Fibroblast of lung (primary cell): ENCODE data around the gene ARSG. TPM values are rescaled to one million over a fixed set of nuclear protein-coding genes. Genes with fewer than 3 reads are reported as not detected.

ENCODE experiments used
- DNase-seq, 2 donors: peaks; one replicate each; pipeline versions ENCODE4 v3.0.0 to v3.0.0-alpha.2; 2010; ENCODE audit warnings: low read depth in 2 of 2
- H2AFZ ChIP-seq: 2 replicates; pipeline ENCODE4 v1.5.1; 2012; ENCODE audit warnings: low read length, control low read depth, inconsistent platforms
- H3K27ac ChIP-seq: 2 replicates; pipeline ENCODE4 v1.5.1; 2011; ENCODE audit warnings: low read length, control low read depth; ENCODE audit not compliant: insufficient read depth
- H3K27me3 ChIP-seq: 2 replicates; pipeline ENCODE4 v1.5.1; 2011; ENCODE audit warnings: mild to moderate bottlenecking, low read length; ENCODE audit not compliant: control insufficient read depth, insufficient read depth
- H3K36me3 ChIP-seq: 2 replicates; pipeline ENCODE4 v1.5.1; 2011; ENCODE audit warnings: low read length; ENCODE audit not compliant: control insufficient read depth, insufficient read depth
- H3K4me1 ChIP-seq: 2 replicates; pipeline ENCODE4 v1.5.1; 2011; ENCODE audit warnings: low read length; ENCODE audit not compliant: control insufficient read depth, insufficient read depth; ENCODE audit errors: extremely low read depth
- H3K4me2 ChIP-seq: 2 replicates; pipeline ENCODE4 v1.5.1; 2011; ENCODE audit warnings: low read length, control low read depth; ENCODE audit not compliant: insufficient read depth; ENCODE audit errors: extremely low read depth
- H3K4me3 ChIP-seq, 4 experiments: fragments of 200-600 bp in 1 of 4; sonication (generic) in 1 of 4; replicated peaks in 1 of 4; 2 replicates each; pipeline ENCODE4 v1.5.1; 2011 to 2016; ENCODE audit warnings: low read length in 4 of 4, low read depth in 3 of 4, mild to moderate bottlenecking in 3 of 4, control low read depth in 2 of 4, inconsistent platforms in 1 of 4, mixed read lengths in 1 of 4; ENCODE audit not compliant: insufficient read depth in 1 of 4; ENCODE audit errors: control extremely low read depth in 1 of 4
- H3K79me2 ChIP-seq: 2 replicates; pipeline ENCODE4 v1.5.1; 2012; ENCODE audit warnings: mild to moderate bottlenecking, low read length, inconsistent platforms; ENCODE audit not compliant: control insufficient read depth, insufficient read depth
- H3K9ac ChIP-seq: 2 replicates; pipeline ENCODE4 v1.5.1; 2011; ENCODE audit warnings: mild to moderate bottlenecking, low read length, control low read depth; ENCODE audit not compliant: insufficient read depth
- H3K9me3 ChIP-seq: 2 replicates; pipeline ENCODE4 v1.5.1; 2012; ENCODE audit warnings: low read depth, low read length; ENCODE audit not compliant: control insufficient read depth, insufficient read depth
- H4K20me1 ChIP-seq: 2 replicates; pipeline ENCODE4 v1.5.1; 2011; ENCODE audit warnings: low read length; ENCODE audit not compliant: control insufficient read depth, insufficient read depth; ENCODE audit errors: extremely low read depth
- CTCF ChIP-seq, 2 donors: IDR thresholded peaks in 1 of 2; conservative IDR thresholded peaks in 1 of 2; 1 replicate in 1 of 2; 2 replicates in 1 of 2; pipeline ENCODE4 v1.5.1; 2011 to 2012; ENCODE audit warnings: low read length in 2 of 2, control low read depth in 1 of 2, inconsistent platforms in 1 of 2, low read depth in 1 of 2, mild to moderate bottlenecking in 1 of 2
- EZH2 ChIP-seq: IDR thresholded peaks from 2 replicates; pipeline ENCODE4 v1.5.1; 2012; ENCODE audit warnings: low read length, control low read depth, mild to moderate bottlenecking; ENCODE audit errors: missing control alignments
- polyA plus RNA-seq, 2 donors: library from polyadenylated mRNA; depleted of rRNA in 1 of 2; stranded (reverse) in 1 of 2; unstranded in 1 of 2; fragments of >200 nt; gene quantifications; 2 replicates each; pipeline ENCODE4 v1.2.1, GENCODE V29; 2011 to 2012; ENCODE audit warnings: missing spikeins in 1 of 2
- total RNA-seq: library from RNA; depleted of rRNA; stranded (reverse); fragments of >200 nt; gene quantifications from 2 replicates; pipeline ENCODE4 v1.2.1, GENCODE V29; 2014

ARSG gene
- total and polyA plus RNA-seq, 2 donors (not counting 1 experiment from before 2014, with no cell fraction given) = 3.5 to 8.1 TPM

GRCh38 chr17:68294617-68295016, 3.3 kb downstream of the ARSG start:
- Histone ChIP-seq H3K9ac (no peak overlapping the region), H3K79me2 (no peaks in the 10 kb centered on the region), H3K9me3 (no peaks in the 10 kb centered on the region), H3K27me3 (no peaks in the 10 kb centered on the region), H3K36me3 (no peaks in the 10 kb centered on the region), H3K4me3 (no peak overlapping the region), H3K27ac (no peak overlapping the region), H3K4me2 (no peak overlapping the region), H3K4me1 (peaks cover 8% of the 10 kb centered on the region), H2AFZ (no peak overlapping the region), H4K20me1 (no peaks in the 10 kb centered on the region)
- no peak for TF ChIP-seq CTCF (conservative IDR thresholded peaks at IDR 0.05 in 1 of 2, IDR thresholded peaks at IDR 0.05 in 1 of 2; ENCODE audit: low read depth in 1 of 2, low read length in 2 of 2)
- no peak for TF ChIP-seq EZH2
- DNase-seq = no peak

GRCh38 chr17:68295086-68295485, 3.8 kb downstream of the ARSG start:
- Histone ChIP-seq H4K20me1 (no peaks in the 10 kb centered on the region), H3K79me2 (no peaks in the 10 kb centered on the region), H3K9ac (no peak overlapping the region), H3K9me3 (no peaks in the 10 kb centered on the region), H3K4me2 (no peak overlapping the region), H3K27me3 (no peaks in the 10 kb centered on the region), H3K36me3 (no peaks in the 10 kb centered on the region), H3K27ac (no peak overlapping the region), H3K4me1 (peaks cover 8% of the 10 kb centered on the region), H2AFZ (no peak overlapping the region), H3K4me3 (no peak overlapping the region)
- DNase-seq = no peak
- no peak for TF ChIP-seq EZH2
- TF ChIP-seq CTCF (conservative IDR thresholded peaks at IDR 0.05 in 1 of 2, IDR thresholded peaks at IDR 0.05 in 1 of 2; ENCODE audit: low read depth in 1 of 2, low read length in 2 of 2) = no peak

GRCh38 chr17:68296217-68297191, 5.2 kb downstream of the ARSG start:
- no peak for TF ChIP-seq CTCF (conservative IDR thresholded peaks at IDR 0.05 in 1 of 2, IDR thresholded peaks at IDR 0.05 in 1 of 2; ENCODE audit: low read depth in 1 of 2, low read length in 2 of 2)
- no peak for TF ChIP-seq EZH2

More at GRCh38 chr17:68296217-68297191, 5.2 kb downstream of the ARSG start:
- Histone ChIP-seq H3K9ac (no peak overlapping the region), H3K4me3 (no peak overlapping the region), H3K27ac (no peak overlapping the region), H3K4me1 (peaks cover 4% of the 10 kb centered on the region), H3K9me3 (no peaks in the 10 kb centered on the region), H4K20me1 (no peaks in the 10 kb centered on the region), H3K4me2 (no peak overlapping the region), H3K79me2 (no peaks in the 10 kb centered on the region), H3K27me3 (no peaks in the 10 kb centered on the region), H3K36me3 (no peaks in the 10 kb centered on the region), H2AFZ (no peak overlapping the region)
- DNase-seq = no peak
